GM10266 (cell line): Measurements from ENCODE around the gene TMEM255B.

ENCODE experiments used
- DNase-seq: peaks from one replicate; pipeline ENCODE4 v3.0.0; 2012; ENCODE audit errors: extremely low spot score
- TF ChIP-seq, protein P1 (sequence below): IDR thresholded peaks from 2 replicates; pipeline ENCODE4 v1.5.1; 2012; ENCODE audit warnings: mild to moderate bottlenecking, low read depth; ENCODE audit not compliant: control insufficient read depth, insufficient read depth; ENCODE audit errors: missing control alignments

The TMEM255B gene

DNA sequence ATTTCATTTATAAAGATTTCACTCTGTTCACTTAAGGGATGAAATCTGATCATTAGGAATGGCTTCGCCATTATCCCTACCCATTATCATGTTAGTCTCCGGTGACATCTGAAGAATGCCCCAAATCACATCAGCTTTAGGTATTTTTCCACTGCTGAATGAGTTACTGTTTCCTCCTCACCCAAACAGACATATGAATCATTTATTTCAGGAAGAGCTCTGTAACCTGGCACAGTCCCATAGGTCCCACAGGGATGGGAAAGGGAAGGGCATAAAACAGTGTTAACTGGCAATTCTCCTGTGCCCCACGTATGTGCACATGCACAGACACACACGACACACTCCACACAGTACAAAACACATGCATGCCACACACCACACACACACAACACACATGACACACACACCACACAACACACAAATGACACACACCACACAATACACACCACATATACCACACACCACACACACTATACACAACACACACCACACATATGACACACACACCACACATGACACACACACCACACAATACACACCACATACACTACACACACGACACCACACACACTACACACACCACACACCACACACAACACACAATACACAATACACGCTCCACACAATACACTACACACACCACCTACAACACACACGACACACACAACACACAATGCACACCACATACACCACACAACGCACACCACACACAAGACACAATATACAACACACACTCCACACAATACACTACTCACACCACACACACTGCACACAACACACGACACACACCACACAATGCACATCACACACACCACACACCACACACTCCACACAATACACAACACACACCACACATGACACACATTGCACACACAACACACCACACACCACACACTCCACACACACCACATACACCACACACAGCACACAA is 15.4 kb downstream of the TMEM255B start:
- no peak for DNase-seq
- TF ChIP-seq, protein P1, sequence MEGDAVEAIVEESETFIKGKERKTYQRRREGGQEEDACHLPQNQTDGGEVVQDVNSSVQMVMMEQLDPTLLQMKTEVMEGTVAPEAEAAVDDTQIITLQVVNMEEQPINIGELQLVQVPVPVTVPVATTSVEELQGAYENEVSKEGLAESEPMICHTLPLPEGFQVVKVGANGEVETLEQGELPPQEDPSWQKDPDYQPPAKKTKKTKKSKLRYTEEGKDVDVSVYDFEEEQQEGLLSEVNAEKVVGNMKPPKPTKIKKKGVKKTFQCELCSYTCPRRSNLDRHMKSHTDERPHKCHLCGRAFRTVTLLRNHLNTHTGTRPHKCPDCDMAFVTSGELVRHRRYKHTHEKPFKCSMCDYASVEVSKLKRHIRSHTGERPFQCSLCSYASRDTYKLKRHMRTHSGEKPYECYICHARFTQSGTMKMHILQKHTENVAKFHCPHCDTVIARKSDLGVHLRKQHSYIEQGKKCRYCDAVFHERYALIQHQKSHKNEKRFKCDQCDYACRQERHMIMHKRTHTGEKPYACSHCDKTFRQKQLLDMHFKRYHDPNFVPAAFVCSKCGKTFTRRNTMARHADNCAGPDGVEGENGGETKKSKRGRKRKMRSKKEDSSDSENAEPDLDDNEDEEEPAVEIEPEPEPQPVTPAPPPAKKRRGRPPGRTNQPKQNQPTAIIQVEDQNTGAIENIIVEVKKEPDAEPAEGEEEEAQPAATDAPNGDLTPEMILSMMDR = no peak

GRCh38 chr13:113775451-113776145 is 16.6 kb downstream of the TMEM255B start:
- DNase-seq = no peak
- TF ChIP-seq, protein P1 = no peak

GRCh38 chr13:113776231-113777125 is 17.5 kb downstream of the TMEM255B start:
- DNase-seq = no peak
- TF ChIP-seq, protein P1 = no peak

DNA sequence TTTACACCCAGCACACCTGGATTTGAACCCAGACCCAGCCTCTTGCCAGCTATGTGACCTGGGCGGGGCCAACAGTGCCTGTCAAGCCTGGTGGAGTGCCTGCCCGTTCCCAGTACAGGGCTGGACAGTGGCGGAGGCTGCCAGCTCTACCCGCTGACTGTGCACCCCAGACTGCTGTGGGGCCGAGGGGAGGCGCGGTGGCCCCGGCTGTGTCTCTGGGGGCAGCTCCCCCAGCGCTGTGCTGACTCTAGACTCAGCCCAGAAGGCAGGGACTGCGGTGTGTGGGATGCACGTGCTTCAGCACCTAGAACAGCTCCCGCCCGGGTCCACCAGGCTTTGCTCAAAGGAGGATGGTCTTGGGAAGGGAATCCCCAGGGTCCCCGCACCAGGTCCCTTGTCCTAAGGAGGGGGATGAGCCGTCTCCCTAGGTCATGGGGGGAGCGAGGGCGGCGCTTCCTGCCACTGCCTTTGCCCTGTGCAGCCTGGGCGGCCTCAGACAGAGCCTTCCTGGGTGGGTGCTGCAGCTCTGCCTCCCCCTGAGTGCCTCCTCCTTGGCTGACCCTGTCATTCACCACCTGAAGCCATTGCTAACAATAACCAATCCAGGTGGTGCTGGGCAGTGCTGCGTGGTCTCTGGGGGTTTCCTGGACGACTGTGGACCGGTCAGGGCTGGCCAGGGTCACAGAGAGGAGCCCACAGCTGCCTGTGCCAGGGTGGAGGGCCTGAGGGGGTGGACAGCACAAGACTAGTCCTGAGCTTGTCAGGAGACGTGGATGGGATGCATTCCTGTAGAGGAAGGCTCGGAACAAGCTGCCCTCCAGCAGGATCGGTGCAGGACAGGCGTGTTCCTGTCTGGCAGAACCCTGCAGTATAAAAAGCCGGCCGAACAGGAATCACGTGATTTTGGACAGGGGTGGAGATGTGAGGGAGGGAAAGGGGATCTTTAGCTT is 18.6 kb downstream of the TMEM255B start:
- TF ChIP-seq, protein P1 = no peak
- DNase-seq = no peak

GRCh38 chr13:113781571-113781970 is 22.5 kb downstream of the TMEM255B start:
- TF ChIP-seq, protein P1 = no peak
- no peak for DNase-seq

GRCh38 chr13:113782472-113782871 is 23.4 kb downstream of the TMEM255B start:
- TF ChIP-seq, protein P1 = no peak
- no peak for DNase-seq
